Effector memory CD8-positive, alpha-beta T cell (primary cell): ENCODE measurements around the gene DIAPH3.

Experiments used
- ATAC-seq: fragments of 150-1000 bp; cut with Tn5 transposase; replicated peaks from 2 replicates; pipeline ENCODE4 v1.10.0; 2021; ENCODE audit warnings: mild to moderate bottlenecking, moderate library complexity
- DNase-seq, 3 experiments: peaks; one replicate each; pipeline ENCODE4 v3.0.0; 2021
- H3K27ac Mint-ChIP-seq, 2 donors: one replicate each; pipeline ENCODE4 v1.8.0; 2022; ENCODE audit warnings: mild to moderate bottlenecking in 2 of 2, mixed read lengths in 2 of 2, moderate library complexity in 2 of 2
- H3K27me3 Mint-ChIP-seq, 2 donors: one replicate each; pipeline ENCODE4 v1.8.0; 2022; ENCODE audit warnings: mixed read lengths in 2 of 2
- H3K36me3 Mint-ChIP-seq: one replicate; pipeline ENCODE4 v1.8.0; 2022; ENCODE audit warnings: mild to moderate bottlenecking, moderate library complexity, mixed read lengths; ENCODE audit not compliant: insufficient read depth
- H3K4me1 Mint-ChIP-seq, 2 donors: one replicate each; pipeline ENCODE4 v1.8.0; 2022; ENCODE audit warnings: low read depth in 2 of 2, mixed read lengths in 2 of 2
- H3K4me3 Mint-ChIP-seq, 2 donors: one replicate each; pipeline ENCODE4 v1.8.0; 2022; ENCODE audit warnings: mild to moderate bottlenecking in 2 of 2, mixed read lengths in 2 of 2, moderate library complexity in 2 of 2
- H3K9me3 Mint-ChIP-seq, 2 donors: one replicate each; pipeline ENCODE4 v1.8.0; 2022; ENCODE audit warnings: mixed read lengths in 2 of 2

The DIAPH3 gene

DNA sequence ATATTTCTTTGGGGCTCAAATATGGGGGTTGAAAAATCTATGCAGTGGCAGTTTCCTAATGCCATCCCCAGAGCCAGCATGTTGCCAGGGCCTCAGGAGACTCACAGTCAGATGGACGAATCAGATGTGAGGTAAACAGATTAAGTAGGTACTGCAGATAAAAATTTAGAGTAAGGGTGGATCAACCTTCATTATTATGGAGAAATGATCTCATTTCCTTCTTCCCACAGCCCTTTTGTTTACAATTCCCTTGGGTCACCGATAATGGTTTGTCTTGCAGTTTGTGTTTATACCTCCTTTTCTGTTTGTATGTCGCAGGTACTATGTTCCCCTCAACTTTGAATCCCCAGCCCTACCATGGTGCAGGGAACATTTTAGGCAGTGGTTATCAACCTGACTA lies 20.0 kb downstream of the DIAPH3 start:
- Mint-ChIP-seq H3K4me1 (peaks cover 0 to 7% of the 10 kb centered on the region in 2 donors), H3K4me3 (no peak overlapping the region), H3K27me3 (no peaks in the 10 kb centered on the region), H3K27ac (no peak overlapping the region), H3K36me3 (no peaks in the 10 kb centered on the region), H3K9me3 (no peaks in the 10 kb centered on the region)
- no peak for ATAC-seq
- DNase-seq = no peak

DNA sequence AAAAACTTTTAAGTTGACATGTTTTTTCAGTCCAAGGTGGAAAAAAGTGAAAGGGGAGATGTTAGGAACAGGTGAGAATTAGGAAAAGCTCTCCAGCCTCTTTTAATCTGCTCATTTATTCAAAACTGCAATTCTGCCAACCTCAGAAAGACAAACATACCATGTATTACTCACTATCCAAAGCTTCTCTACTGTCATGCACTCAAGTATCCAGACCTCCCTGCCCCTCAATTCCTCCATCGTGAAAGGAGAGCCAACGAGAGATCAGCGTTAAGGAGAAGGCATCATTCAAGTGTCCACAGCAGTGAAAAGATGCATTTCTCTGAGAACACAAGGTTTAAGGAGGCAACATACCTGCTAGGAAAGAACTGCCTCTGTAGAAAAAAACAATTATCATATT lies 24.5 kb downstream of the DIAPH3 start:
- ATAC-seq = no peak
- Mint-ChIP-seq H3K9me3 (no peaks in the 10 kb centered on the region), H3K4me3 (no peak overlapping the region), H3K27me3 (no peaks in the 10 kb centered on the region), H3K36me3 (no peaks in the 10 kb centered on the region), H3K27ac (no peak overlapping the region), H3K4me1 (peaks cover 3 to 13% of the 10 kb centered on the region in 2 donors)
- no peak for DNase-seq

DNA sequence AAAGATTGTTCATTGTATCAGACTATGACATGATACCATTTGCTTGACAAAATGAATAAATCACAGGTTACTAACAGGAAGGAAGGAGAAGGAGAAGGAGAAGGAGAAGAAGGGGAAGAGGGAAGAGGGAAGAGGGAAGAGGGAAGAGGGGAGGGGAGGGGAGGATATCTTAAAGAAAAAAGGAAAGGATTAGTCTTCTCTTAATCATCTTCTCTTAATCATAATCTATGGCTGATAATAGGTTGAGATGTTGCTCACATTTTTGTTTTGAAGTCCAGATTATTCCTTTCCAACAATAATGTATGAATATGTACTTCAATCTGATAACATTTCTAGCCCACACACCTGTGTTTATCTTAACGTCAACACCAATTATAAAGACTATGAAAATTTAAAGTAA lies 25.1 kb downstream of the DIAPH3 start:
- Mint-ChIP-seq H3K9me3 (no peaks in the 10 kb centered on the region), H3K4me1 (peaks cover 6 to 17% of the 10 kb centered on the region in 2 donors), H3K27ac (no peak overlapping the region), H3K4me3 (no peak overlapping the region), H3K36me3 (no peaks in the 10 kb centered on the region), H3K27me3 (no peaks in the 10 kb centered on the region)
- no peak for ATAC-seq
- no peak for DNase-seq

DNA sequence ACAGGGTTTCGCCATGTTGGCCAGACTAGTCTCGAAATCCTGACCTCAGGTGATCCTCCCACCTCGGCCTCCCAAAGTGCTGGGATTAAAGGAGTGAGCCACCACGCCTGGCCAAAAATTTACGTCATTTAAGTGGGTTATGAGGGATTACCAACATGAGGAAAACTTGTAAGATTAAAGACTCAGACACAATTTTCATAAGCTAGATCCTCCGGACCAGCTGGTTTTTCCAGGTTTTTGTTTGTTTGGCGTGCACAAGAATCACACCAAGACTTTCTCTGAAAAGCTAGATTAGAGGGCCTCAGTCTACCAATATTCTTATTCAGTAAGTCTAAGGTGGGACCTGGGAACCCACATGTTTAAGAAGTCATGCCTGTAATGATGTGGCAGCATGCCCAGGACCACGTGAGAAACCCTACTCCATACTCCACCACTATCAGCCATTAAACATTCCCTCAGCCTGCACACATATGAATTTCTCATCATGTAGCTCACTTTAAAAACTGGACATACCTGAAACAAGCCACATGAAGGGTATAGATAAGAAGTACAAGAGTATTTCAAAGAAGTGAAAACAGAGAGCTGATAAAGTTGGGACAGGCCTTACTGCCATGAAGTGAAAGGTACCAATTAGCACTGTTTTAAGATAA lies 25.7 kb downstream of the DIAPH3 start:
- Mint-ChIP-seq H3K27me3 (no peaks in the 10 kb centered on the region), H3K4me1 (peaks cover 6 to 17% of the 10 kb centered on the region in 2 donors), H3K4me3 (no peak overlapping the region), H3K9me3 (no peaks in the 10 kb centered on the region), H3K27ac (no peak overlapping the region), H3K36me3 (no peaks in the 10 kb centered on the region)
- DNase-seq = no peak
- no peak for ATAC-seq

DNA sequence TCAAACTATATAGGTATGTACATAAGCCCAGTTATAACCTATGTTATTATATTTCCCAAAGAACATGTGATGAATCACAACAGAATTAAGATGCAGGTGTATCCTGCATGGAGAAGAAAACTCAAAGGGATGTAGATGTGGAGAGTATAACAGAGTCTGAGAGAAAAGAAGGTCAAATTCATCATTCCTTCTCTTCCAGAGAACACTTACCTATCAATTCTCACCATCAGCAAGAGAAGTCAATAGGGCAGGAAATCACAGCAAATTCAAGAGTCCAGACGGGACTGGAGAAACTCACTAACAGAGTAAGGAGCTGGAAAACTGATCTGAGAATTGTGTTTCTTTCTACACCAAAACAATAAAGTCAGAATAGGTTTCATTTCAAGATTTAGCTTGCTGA lies 28.4 kb downstream of the DIAPH3 start:
- no peaks in the 10 kb centered on the region for H3K9me3 Mint-ChIP-seq
- no peak overlapping the region for H3K4me3 Mint-ChIP-seq
- peaks cover 6 to 11% of the 10 kb centered on the region in 2 donors for H3K4me1 Mint-ChIP-seq
- DNase-seq = no peak
- ATAC-seq = no peak
- no peak overlapping the region for H3K27ac Mint-ChIP-seq
- no peaks in the 10 kb centered on the region for H3K27me3 Mint-ChIP-seq
- no peaks in the 10 kb centered on the region for H3K36me3 Mint-ChIP-seq

DNA sequence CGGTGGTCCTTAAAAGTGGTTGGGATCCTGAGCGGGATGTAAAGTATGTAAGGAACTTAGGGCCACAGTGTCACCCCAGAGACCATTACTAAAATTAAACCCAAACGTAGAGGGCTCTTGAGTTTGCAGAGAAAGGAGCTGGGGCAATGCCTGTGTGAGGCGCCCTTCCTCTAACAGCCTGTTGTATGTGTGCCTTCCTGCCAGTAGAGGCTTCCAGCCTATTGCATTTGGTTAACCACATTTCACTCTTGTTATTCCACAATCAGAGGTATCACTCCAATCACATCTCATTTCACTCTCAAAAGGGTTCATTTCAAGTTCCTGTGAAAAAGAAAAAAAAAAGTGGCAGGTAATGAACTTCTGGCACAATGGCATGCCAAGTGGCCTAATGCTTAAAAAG lies 29.4 kb downstream of the DIAPH3 start:
- Mint-ChIP-seq H3K27me3 (no peaks in the 10 kb centered on the region), H3K4me3 (no peak overlapping the region), H3K27ac (peak overlapping the region in 1 of 2 donors; percentile 12), H3K36me3 (no peaks in the 10 kb centered on the region), H3K9me3 (no peaks in the 10 kb centered on the region), H3K4me1 (peaks cover 6 to 11% of the 10 kb centered on the region in 2 donors)
- ATAC-seq (peak; percentile 61), DNase-seq (no peak)

DNA sequence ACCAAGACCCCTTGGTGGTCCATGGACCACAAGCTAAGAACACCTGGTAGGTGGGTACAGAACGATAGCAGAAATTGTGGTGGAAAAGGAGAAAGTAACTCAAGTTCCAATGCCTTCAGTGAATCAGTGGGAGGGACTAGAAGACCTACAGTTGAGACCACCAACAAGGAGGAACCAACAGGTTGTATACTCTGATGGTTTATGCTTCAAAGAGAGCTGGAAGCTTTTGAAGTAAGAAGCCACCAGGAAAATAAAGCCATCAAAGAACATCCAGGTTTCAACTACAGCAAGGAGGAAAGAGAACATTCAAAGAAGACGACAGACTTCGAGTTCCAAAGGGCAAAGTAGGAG lies 42.4 kb downstream of the DIAPH3 start:
- H3K4me1 Mint-ChIP-seq = no peaks in the 10 kb centered on the region
- no peaks in the 10 kb centered on the region for H3K36me3 Mint-ChIP-seq
- DNase-seq = no peak
- H3K9me3 Mint-ChIP-seq = peaks cover 3 to 7% of the 10 kb centered on the region in 2 donors
- H3K27me3 Mint-ChIP-seq = no peaks in the 10 kb centered on the region
- no peak overlapping the region for H3K27ac Mint-ChIP-seq
- ATAC-seq = no peak
- H3K4me3 Mint-ChIP-seq = no peak overlapping the region

DNA sequence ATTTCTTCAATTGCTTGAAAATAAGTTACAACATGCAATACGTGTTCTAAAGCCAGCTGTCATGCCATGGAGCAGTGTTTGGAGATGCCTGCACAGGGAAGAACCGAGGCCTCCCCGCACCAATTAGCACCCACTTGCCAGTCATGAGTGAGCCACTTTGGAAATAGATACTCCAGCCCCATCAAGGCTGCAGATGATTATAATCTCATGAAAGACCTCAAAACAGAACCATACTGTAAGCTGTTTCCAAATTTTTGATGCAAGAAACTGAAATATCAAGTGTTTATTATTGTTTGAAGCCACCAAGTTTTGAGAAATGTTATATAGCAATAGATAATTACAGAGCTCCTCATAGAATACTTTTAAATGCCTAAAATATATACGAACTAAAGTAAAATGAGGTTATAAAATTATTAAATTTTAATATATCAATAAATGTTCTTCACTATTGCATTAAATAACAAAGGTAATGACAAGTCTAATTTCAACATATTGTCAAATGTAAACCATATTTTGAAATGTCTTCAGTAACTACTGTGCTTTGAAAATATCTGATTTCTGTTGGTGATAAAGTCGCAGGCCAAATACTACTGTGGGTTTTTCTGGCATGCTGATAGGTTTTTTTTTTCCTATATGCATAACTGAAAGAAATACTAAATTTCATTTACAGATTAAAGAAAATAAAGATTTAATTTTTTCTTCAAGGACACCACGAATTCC lies 43.0 kb downstream of the DIAPH3 start:
- no peak overlapping the region for H3K27ac Mint-ChIP-seq
- peaks cover 3 to 5% of the 10 kb centered on the region in 2 donors for H3K9me3 Mint-ChIP-seq

DNA sequence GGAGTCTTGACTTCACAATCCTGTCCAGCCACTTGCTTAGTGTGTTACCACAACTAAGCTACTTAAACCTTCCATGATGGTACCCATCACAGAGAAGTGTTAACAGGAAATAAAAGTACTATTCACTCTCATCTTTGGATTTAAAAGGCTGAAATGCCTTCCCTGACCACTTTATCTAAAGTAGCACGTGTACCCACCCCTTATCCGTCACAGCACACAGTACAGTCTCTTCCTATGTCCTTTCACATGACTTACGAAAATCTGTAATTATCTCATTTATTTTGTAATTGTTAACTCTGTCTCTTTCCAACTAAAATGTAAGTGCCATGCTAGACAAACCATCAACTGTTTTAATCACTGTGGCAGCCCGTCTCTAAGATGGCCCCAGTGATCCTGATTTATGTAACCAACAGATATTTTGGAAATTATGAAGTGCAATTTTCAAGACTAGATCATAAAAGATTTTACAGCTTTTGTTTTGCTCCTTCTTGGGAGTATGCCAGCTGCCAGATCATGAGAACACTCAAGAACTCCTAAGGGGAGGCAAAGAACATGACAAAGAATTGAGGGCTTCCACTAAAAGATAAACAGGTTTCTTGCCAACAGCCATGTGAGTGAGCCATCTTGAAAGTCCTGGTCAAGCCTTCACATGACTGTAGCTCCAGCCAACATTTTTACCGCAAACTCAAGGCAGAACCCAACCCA lies 44.9 kb downstream of the DIAPH3 start:
- DNase-seq (no peak), ATAC-seq (no peak)
- H3K27me3 Mint-ChIP-seq = no peaks in the 10 kb centered on the region
- no peaks in the 10 kb centered on the region for H3K4me1 Mint-ChIP-seq
- H3K4me3 Mint-ChIP-seq = no peak overlapping the region
- no peaks in the 10 kb centered on the region for H3K36me3 Mint-ChIP-seq
- peaks cover 3 to 5% of the 10 kb centered on the region in 2 donors for H3K9me3 Mint-ChIP-seq
- no peak overlapping the region for H3K27ac Mint-ChIP-seq

More for the DNA sequence above, 43.0 kb downstream of the DIAPH3 start:
- H3K27me3 Mint-ChIP-seq = no peaks in the 10 kb centered on the region
- H3K4me1 Mint-ChIP-seq = no peaks in the 10 kb centered on the region
- ATAC-seq = no peak
- DNase-seq = no peak
- H3K36me3 Mint-ChIP-seq = no peaks in the 10 kb centered on the region
- H3K4me3 Mint-ChIP-seq = no peak overlapping the region

DNA sequence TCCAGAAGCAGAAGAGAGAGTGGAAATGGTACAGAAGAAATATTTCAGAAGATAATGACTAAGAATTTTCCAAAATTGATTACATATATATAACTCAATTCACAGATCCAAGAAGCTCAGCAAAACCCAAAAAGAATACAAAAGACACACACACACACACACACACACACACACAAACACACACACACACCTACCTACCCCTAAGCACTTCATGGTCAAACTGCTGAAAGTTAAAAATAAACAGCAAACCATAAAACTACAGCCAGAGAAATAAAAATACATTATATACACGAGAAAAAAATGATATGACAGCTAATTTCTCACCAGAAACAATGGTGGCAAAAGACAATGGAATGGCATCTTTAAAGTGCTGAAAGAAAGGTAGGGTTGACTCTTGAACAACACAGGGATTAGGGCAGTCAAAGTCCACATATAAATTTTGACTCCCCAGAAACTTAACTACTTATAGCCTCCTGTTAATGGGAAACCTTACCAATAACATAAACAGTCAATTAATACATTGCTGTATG lies 49.2 kb downstream of the DIAPH3 start:
- Mint-ChIP-seq H3K36me3 (no peaks in the 10 kb centered on the region), H3K9me3 (peaks cover 6 to 12% of the 10 kb centered on the region in 2 donors), H3K27me3 (no peaks in the 10 kb centered on the region), H3K4me3 (no peak overlapping the region), H3K4me1 (no peaks in the 10 kb centered on the region), H3K27ac (no peak overlapping the region)
- DNase-seq (no peak), ATAC-seq (no peak)

DNA sequence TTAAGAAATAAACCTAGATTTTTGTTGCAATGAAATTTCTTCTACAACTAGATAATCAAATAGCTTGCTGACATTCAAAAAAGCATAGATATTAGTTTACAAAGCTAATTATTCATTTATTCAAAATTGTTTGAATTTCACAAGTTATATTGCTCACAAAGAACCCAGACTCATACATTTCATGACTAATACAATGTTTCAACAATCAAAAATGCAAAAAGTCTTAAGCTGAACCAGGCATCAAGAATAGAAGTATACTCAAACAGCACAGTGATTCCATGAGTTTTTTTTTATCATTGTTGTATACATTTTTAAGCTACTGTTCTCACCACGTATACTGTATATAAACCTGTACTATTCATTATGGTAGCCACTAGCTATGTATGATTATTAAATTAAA lies 51.0 kb downstream of the DIAPH3 start:
- ATAC-seq (no peak), DNase-seq (no peak)
- no peak overlapping the region for H3K4me3 Mint-ChIP-seq
- no peaks in the 10 kb centered on the region for H3K4me1 Mint-ChIP-seq
- peaks cover 6 to 12% of the 10 kb centered on the region in 2 donors for H3K9me3 Mint-ChIP-seq
- H3K27ac Mint-ChIP-seq = no peak overlapping the region
- no peaks in the 10 kb centered on the region for H3K27me3 Mint-ChIP-seq
- H3K36me3 Mint-ChIP-seq = no peaks in the 10 kb centered on the region

DNA sequence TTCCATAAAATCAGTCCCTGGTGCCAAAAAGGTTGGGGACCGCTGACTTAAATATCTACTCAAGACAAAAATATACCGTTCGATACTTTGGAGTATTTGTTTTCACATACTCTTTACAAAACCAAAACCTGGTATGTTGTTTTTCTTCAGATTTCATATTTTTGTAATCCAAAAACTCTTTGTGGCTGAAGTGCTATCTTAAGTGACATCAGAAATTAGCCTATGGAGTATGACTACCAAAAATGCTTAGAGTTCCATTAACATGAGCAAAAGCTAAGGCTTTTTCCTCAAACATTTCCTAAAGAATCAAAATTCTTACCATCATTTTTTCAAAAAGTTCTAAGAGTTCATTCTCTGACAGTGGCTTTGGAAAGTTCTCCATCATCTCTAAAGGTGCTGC lies 52.0 kb downstream of the DIAPH3 start:
- H3K4me1 Mint-ChIP-seq = no peaks in the 10 kb centered on the region
- no peaks in the 10 kb centered on the region for H3K36me3 Mint-ChIP-seq
- no peaks in the 10 kb centered on the region for H3K27me3 Mint-ChIP-seq
- H3K4me3 Mint-ChIP-seq = no peak overlapping the region
- peaks cover 6 to 12% of the 10 kb centered on the region in 2 donors for H3K9me3 Mint-ChIP-seq
- ATAC-seq (no peak), DNase-seq (no peak)
- no peak overlapping the region for H3K27ac Mint-ChIP-seq

DNA sequence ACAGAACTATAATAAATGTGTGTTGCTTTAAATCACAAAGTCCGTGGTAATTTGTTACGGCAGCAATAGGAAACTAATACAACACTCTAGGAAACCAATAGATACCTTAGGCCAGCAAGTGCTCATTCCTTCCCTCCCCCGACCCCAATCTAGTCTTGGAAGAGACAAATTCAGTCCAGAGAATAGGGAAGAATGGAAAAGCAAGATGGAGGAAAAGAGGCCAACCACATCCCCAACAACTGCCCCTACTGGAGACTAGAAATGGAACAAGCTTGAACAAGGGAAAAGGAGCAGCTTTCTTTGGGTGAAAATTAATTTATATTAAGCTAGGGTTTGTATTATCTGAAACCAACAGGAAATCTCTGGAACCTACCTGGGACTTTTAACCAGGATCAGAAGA lies 54.4 kb downstream of the DIAPH3 start:
- DNase-seq (no peak), ATAC-seq (no peak)
- no peaks in the 10 kb centered on the region for H3K36me3 Mint-ChIP-seq
- no peak overlapping the region for H3K27ac Mint-ChIP-seq
- H3K9me3 Mint-ChIP-seq = peaks cover 2 to 12% of the 10 kb centered on the region in 2 donors
- no peaks in the 10 kb centered on the region for H3K27me3 Mint-ChIP-seq
- no peaks in the 10 kb centered on the region for H3K4me1 Mint-ChIP-seq
- H3K4me3 Mint-ChIP-seq = no peak overlapping the region

DNA sequence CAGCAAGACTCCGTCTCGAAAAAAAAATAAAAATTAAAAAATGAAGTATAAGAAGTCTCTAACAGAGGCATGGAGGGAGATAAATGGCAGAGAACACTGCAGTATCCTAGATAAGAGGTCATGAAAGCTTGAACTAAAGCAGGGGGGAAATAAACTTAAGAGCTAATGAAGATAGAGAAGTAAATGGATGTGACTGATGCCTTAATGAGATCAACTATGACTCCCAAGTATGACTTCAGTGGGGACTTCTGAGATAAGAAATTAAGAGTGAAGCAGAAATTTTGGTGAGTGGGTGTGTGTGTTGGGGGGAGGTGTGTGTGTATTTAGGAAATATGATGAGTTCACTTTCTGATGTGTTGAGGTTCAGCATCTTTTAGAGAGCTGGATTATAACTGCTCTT lies 55.1 kb downstream of the DIAPH3 start:
- no peaks in the 10 kb centered on the region for H3K4me1 Mint-ChIP-seq

More for the DNA sequence above, 55.1 kb downstream of the DIAPH3 start:
- H3K36me3 Mint-ChIP-seq = no peaks in the 10 kb centered on the region
- ATAC-seq (no peak), DNase-seq (no peak)
- H3K27me3 Mint-ChIP-seq = no peaks in the 10 kb centered on the region
- no peak overlapping the region for H3K4me3 Mint-ChIP-seq
- H3K27ac Mint-ChIP-seq = no peak overlapping the region
- H3K9me3 Mint-ChIP-seq = peaks cover 2 to 5% of the 10 kb centered on the region in 2 donors
